Sigmoid colon (tissue), 7 donors: ENCODE data around the gene BRSK1. TPM values are rescaled to one million over a fixed set of nuclear protein-coding genes. Genes with fewer than 3 reads are reported as not detected.

Experiments
- DNase-seq: peaks from one replicate; pipeline ENCODE4 v3.0.0-alpha.2; 2019
- H3K27ac ChIP-seq, 4 donors: fragments of 200-600 bp; sonication (generic); one replicate each; pipeline ENCODE4 v1.5.1; 2016 to 2019; ENCODE audit warnings: mild to moderate bottlenecking in 1 of 4
- H3K27me3 ChIP-seq, 3 donors: fragments of 200-600 bp; sonication (generic); one replicate each; pipeline ENCODE4 v1.5.1; 2019; ENCODE audit warnings: mild to moderate bottlenecking in 1 of 3
- H3K36me3 ChIP-seq, 4 donors: fragments of 200-600 bp; sonication (generic); one replicate each; pipeline ENCODE4 v1.5.1; 2016 to 2019
- H3K4me1 ChIP-seq, 4 donors: fragments of 200-600 bp; sonication (generic); one replicate each; pipeline ENCODE4 v1.5.1; 2017 to 2019
- H3K4me3 ChIP-seq, 4 donors: fragments of 200-600 bp; sonication (generic); one replicate each; pipeline ENCODE4 v1.5.1; 2017 to 2019; ENCODE audit warnings: mild to moderate bottlenecking in 2 of 4, moderate library complexity in 1 of 4
- H3K9me3 ChIP-seq, 4 donors: fragments of 200-600 bp in 3 of 4; sonication (generic) in 3 of 4; one replicate each; pipeline versions ENCODE4 v1.5.1 to v1.6.1; 2013 to 2019
- EP300 ChIP-seq, 4 donors: sonication (generic); formaldehyde crosslinking; IDR thresholded peaks; one replicate each; pipeline ENCODE4 v1.6.1; 2017; ENCODE audit warnings: antibody characterized with exemption in 4 of 4
- POLR2A ChIP-seq, 2 donors: fragments of 450-650 bp; IDR thresholded peaks; one replicate each; pipeline ENCODE4 v1.6.1; 2016; ENCODE audit warnings: antibody characterized with exemption in 2 of 2, mild to moderate bottlenecking in 2 of 2, moderate library complexity in 2 of 2
- POLR2AphosphoS5 ChIP-seq, 4 donors: sonication (generic); formaldehyde crosslinking; IDR thresholded peaks; one replicate each; pipeline ENCODE4 v1.6.1; 2017; ENCODE audit warnings: antibody characterized with exemption in 4 of 4
- WGBS, 2 donors: extraction: QIAGEN DNeasy Blood & Tissue Kit; methylation state at CpG; one replicate each; pipeline ENCODE4 v1.1.7; 2013; 5-methylcytosine and 5-hydroxymethylcytosine counted together
- intact Hi-C: fragments of 100-400 bp; cut with DNase I; formaldehyde crosslinking; loops from one replicate; pipeline ENCODE4 v1.15.1; 2023
- polyA plus RNA-seq, 3 donors: library from polyadenylated mRNA; stranded (reverse); fragments of 200-250 nt; gene quantifications; one replicate each; pipeline ENCODE4 v1.2.3, GENCODE V29; 2013
- total RNA-seq, 4 donors: library from RNA; depleted of rRNA; stranded (reverse); fragments of >200 nt; gene quantifications; one replicate each; pipeline ENCODE4 v1.1.0, GENCODE V29; 2016
- TF ChIP-seq, protein P1 (sequence below), 4 experiments: fragments of 450-650 bp in 3 of 4; fragments of 200-600 bp in 1 of 4; IDR thresholded peaks; one replicate each; pipeline ENCODE4 v1.5.1; 2016 to 2019; ENCODE audit warnings: antibody characterized with exemption in 4 of 4, mild to moderate bottlenecking in 3 of 4, moderate library complexity in 2 of 4
- donor health status: healthy with polysubstance abuse.
- donor health status: Bipolar disorder and iron deficiency.
- donor health status: healthy.

BRSK1 gene
- total and polyA plus RNA-seq, 7 donors: 2.9 to 20.6 (median 6.0) TPM; not detected in 1

DNA sequence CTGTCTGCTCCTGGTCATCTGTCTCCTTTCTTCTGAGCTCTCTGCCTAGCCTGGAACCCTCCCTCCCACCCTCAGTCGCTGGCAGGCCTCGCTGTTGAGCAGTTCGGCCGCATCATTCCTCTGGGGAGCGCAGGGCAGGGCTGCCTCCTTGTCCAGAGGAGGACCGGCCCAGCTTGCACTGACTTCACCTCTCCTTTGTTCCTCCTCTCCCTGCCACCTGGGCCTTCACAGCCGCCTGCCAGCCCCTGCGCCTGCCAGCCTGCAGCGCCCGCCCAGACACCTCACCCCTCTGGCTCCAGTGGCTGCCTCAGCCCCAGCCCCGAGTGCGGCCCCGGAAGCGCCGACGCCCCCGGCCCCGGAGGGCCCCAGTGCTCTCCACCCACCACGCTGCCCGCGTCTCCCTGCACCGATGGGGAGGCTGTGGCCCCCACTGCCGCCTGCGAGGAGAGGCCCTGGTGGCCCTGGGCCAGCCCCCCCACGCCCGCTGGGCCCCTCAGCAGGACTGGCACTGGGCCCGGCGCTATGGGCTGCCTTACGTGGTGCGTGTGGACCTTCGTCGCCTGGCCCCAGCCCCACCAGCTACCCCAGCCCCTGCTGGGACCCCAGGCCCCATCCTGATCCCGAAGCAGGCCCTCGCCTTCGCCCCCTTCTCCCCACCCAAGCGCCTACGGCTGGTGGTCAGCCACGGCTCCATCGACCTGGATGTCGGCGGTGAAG, 63.1 kb downstream of the BRSK1 start:
- Histone ChIP-seq H3K4me3 (no peak overlapping the region), H3K27ac (no peak overlapping the region), H3K4me1 (peaks cover 0 to 4% (median 2%) of the 10 kb centered on the region in 4 donors), H3K27me3 (peaks cover 4 to 23% (median 16%) of the 10 kb centered on the region in 3 donors), H3K36me3 (peaks cover 0 to 36% (median 18%) of the 10 kb centered on the region in 4 donors), H3K9me3 (no peaks in the 10 kb centered on the region)
- intact Hi-C loops: no loop called here
- no peak for DNase-seq
- TF ChIP-seq POLR2A (IDR thresholded peaks at IDR 0.05): no peak
- no peak for TF ChIP-seq POLR2AphosphoS5 (IDR thresholded peaks at IDR 0.05)
- TF ChIP-seq, protein P1, sequence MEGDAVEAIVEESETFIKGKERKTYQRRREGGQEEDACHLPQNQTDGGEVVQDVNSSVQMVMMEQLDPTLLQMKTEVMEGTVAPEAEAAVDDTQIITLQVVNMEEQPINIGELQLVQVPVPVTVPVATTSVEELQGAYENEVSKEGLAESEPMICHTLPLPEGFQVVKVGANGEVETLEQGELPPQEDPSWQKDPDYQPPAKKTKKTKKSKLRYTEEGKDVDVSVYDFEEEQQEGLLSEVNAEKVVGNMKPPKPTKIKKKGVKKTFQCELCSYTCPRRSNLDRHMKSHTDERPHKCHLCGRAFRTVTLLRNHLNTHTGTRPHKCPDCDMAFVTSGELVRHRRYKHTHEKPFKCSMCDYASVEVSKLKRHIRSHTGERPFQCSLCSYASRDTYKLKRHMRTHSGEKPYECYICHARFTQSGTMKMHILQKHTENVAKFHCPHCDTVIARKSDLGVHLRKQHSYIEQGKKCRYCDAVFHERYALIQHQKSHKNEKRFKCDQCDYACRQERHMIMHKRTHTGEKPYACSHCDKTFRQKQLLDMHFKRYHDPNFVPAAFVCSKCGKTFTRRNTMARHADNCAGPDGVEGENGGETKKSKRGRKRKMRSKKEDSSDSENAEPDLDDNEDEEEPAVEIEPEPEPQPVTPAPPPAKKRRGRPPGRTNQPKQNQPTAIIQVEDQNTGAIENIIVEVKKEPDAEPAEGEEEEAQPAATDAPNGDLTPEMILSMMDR (IDR thresholded peaks at IDR 0.05): no peak
- TF ChIP-seq EP300 (IDR thresholded peaks at IDR 0.05): no peak
- 92 to 94% methylated on average over 41 of the region's 41 CpGs for WGBS, 2 donors

DNA sequence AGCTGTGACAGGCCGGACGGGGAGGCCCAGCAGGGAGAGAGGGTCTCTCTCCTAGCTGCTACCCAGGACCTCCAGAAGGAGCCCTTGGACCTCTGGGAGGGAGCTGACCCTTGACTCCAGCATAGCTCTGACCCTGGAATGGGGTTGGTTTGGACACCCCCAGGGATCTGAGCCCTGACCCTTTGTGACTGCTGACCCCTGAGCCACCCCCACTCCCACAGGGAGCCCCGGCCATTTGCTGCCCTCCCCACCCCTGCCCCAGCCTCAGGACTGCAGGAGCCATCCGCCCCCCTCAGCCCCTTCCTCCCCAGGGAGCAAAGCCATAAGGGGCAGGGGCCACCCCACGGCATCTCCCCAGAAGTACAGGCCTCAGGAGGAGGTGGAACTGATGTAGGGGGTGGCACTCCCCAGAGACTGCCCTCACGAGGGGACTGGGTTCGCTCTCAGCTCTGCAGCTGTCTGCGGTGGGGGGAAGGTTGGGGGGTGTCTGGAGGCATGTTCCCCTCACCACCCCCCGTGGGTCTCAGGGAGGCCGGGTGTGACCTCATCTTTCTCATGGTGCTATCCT, 63.7 kb downstream of the BRSK1 start:
- DNase-seq: no peak
- H3K27ac ChIP-seq: no peak overlapping the region
- H3K36me3 ChIP-seq: peaks cover 0 to 30% (median 14%) of the 10 kb centered on the region in 4 donors
- no peak for TF ChIP-seq POLR2A (IDR thresholded peaks at IDR 0.05)
- no peak for TF ChIP-seq EP300 (IDR thresholded peaks at IDR 0.05)
- TF ChIP-seq, protein P1 (IDR thresholded peaks at IDR 0.05): no peak
- no peak for TF ChIP-seq POLR2AphosphoS5 (IDR thresholded peaks at IDR 0.05)
- 90 to 91% methylated on average over 10 of the region's 10 CpGs for WGBS, 2 donors
- no peak overlapping the region for H3K4me3 ChIP-seq
- H3K9me3 ChIP-seq: no peaks in the 10 kb centered on the region
- intact Hi-C loops: no loop called here
- H3K27me3 ChIP-seq: peaks cover 9 to 29% (median 22%) of the 10 kb centered on the region in 3 donors
- H3K4me1 ChIP-seq: no peaks in the 10 kb centered on the region

DNA sequence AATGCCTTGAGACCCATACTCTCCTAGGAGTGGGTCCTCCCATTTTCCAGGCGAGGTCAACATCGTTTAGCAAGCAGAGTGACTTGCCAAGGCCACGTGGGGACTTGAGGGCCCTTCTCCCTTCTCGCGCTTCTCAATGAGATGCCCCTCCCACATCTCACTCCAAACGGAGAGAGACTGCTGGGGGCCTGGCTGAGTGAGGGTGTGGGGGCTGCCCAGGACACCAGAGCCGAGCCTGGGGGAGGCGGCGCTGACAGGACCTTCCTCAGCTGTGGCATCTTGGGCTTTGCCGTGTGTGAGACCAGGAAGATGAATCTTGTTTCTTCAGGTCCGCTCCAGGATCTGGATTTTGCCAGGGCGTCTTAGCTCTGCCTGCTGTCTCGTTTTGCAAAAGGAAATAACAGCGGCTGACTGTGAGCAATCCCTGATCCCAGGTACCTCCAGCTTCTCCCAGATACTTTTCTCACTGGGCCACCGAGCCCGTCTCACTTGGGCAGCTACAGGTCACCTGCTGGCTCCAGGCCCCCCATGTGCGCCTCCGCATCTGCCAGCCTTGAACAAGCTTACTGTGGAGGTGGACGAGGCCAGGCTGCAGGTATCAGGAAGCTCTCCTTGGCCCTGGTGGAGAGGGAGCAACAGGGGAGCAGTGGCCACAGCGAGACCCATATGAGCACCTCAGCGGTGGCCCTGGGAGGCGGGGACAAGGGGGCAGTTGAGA, 64.7 kb downstream of the BRSK1 start:
- Histone ChIP-seq H3K27ac (no peak overlapping the region), H3K27me3 (peaks cover 19 to 39% (median 32%) of the 10 kb centered on the region in 3 donors), H3K4me1 (peaks cover 0 to 5% (median 4%) of the 10 kb centered on the region in 4 donors), H3K9me3 (no peaks in the 10 kb centered on the region), H3K36me3 (peaks cover 0 to 20% (median 6%) of the 10 kb centered on the region in 4 donors), H3K4me3 (no peak overlapping the region)
- 81 to 82% methylated on average over 22 of the region's 22 CpGs for WGBS, 2 donors
- intact Hi-C loops: no loop called here
- TF ChIP-seq POLR2AphosphoS5 (IDR thresholded peaks at IDR 0.05) (no peak), POLR2A (IDR thresholded peaks at IDR 0.05) (no peak), EP300 (IDR thresholded peaks at IDR 0.05) (no peak)
- TF ChIP-seq, protein P1 (IDR thresholded peaks at IDR 0.05): no peak
- DNase-seq: no peak

DNA sequence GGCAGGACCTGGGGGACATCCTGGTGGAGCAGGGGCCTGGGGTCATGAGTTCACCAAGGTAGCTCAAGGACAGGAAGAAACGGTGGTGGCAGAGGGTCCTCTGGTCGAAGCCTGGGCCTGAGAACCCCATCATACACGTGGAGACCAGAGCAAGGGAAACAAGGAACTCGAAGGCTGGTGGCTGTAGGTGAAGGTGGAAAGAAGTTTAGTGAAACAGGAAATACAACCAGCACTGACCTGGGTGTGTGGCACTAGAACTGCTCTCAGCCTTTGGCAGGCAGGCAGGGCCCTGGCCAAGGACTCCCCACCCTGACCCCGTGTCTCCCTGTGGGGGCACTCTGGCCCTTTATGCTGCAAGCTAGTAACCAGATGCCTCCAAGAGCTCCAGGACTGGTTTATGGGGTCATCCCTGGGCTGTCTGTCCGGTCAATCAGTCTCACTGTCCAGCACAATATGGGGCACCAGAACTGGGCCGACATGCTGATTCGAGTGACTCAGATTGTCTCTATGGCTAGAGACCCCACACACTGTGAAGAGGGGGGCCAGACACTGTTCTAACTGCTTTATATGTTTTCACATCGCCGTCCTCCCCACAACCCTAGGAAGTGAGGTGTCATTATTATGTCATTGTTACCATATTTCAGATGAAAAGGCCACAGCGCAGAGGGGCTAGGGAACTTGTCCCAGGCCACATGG, 67.0 kb downstream of the BRSK1 start:
- peaks cover 0 to 19% (median 17%) of the 10 kb centered on the region in 4 donors for H3K4me1 ChIP-seq
- 58 to 67% methylated on average over 11 of the region's 11 CpGs for WGBS, 2 donors
- H3K9me3 ChIP-seq: no peaks in the 10 kb centered on the region
- H3K27ac ChIP-seq: no peak overlapping the region
- peaks cover 28 to 62% (median 50%) of the 10 kb centered on the region in 3 donors for H3K27me3 ChIP-seq
- no peak for TF ChIP-seq POLR2A (IDR thresholded peaks at IDR 0.05)
- no peak for TF ChIP-seq POLR2AphosphoS5 (IDR thresholded peaks at IDR 0.05)
- no peak for TF ChIP-seq EP300 (IDR thresholded peaks at IDR 0.05)
- TF ChIP-seq, protein P1 (IDR thresholded peaks at IDR 0.05): no peak
- peaks cover 0 to 14% (median 4%) of the 10 kb centered on the region in 4 donors for H3K36me3 ChIP-seq
- DNase-seq: no peak
- H3K4me3 ChIP-seq: no peak overlapping the region
- intact Hi-C loops: no loop called here
